Ecto neural progenitor cell (in vitro differentiated cells): Measurements from ENCODE around the gene TMEM37.
A peak's percentile ranks its signal among the peaks of the same experiment; 100 is the strongest.

Experiments
- DNase-seq: peaks from one replicate; pipeline ENCODE4 v3.0.0-alpha.2; 2018; ENCODE audit warnings: low spot score

The TMEM37 gene

GRCh38 chr2:119478978-119479295, 47.3 kb downstream of the TMEM37 start:
- peak; percentile 19 for DNase-seq

DNA sequence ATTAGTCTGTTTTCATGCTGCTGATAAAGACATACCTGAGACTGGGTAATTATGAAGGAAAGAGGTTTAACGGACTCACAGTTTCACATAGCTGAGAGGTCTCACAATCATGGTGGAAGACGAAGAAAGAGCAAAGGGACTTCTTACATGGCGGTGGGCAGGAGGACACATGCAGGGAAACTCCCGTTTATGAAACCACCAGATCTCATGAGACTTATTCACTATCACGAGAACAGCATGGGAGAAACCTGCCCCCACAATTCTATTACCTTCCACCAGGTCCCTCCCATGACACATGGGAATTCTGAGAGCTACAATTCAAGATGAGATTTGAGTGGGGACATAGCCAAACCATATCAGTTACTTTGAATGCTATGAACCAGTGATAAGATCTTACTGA, 48.5 kb downstream of the TMEM37 start:
- DNase-seq = peak; percentile 18

- peak; percentile 39 for DNase-seq
These were observed 49.1 kb downstream of the TMEM37 start for GRCh38 chr2:119480718-119481142.

DNA sequence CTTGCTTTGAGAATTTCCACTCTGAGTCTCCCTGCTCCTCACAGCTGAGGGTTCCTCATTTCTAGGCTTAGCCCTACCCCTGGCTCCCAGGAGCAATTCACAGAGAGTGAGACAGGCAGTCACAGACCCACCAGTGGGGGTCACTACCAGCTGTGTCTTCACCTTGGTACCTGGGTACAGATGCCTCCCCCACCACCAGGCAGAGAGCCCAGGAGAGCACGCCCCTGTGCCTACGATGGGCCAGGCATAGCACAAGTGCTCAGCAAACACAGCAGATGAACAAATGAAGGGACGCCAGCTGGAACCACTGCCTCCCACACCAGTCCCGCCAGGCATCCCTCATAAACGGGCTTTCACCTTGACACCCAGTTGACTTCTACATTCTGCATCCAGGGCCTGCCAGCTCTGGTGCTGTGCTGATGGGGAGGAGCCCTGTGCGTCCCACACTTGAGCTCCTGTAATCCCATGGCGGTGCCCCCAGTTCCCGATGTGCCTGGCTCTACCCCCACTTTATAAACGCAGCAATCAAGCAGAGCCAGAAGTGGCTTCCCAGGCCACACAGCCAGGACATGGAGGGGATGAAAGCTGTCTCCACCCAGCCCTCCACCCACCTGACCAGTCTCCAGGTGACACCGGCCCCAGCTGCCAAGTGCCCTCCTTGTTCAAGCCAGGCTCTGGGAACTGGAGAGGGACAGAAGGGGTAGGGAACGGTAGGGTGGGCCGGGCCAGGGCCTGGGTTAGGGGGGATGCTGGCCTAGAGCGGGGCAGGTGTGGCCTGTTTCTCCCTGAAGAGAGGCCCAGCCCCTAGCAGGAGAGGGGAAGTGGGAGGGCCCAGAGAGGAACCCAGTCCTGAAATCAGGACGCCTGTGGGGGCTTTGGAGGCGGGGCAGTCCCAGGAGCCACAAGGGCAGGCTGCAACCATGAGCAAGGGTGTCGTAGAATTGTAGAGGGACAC, 50.1 kb downstream of the TMEM37 start:
- DNase-seq = peak; percentile 38

GRCh38 chr2:119482481-119483394, 51.1 kb downstream of the TMEM37 start:
- peak; percentile 47 for DNase-seq

DNA sequence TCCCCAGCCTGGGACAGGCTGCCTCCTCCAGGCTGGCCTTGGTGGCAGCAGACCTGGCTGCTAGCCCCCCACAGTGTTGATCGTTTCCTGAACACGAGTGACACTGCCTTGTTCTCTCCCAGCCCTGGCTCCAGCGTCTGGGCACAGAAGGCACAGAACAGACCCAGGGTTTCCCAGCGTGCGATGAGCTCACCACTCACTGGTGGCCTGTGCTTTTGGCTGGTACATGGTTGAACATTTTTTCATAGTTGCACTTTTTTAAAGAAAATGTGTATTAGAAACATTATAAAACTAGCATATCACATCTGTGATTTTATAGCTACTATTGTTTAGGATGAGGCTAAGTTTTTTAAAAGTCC, 51.7 kb downstream of the TMEM37 start:
- DNase-seq = no peak

DNA sequence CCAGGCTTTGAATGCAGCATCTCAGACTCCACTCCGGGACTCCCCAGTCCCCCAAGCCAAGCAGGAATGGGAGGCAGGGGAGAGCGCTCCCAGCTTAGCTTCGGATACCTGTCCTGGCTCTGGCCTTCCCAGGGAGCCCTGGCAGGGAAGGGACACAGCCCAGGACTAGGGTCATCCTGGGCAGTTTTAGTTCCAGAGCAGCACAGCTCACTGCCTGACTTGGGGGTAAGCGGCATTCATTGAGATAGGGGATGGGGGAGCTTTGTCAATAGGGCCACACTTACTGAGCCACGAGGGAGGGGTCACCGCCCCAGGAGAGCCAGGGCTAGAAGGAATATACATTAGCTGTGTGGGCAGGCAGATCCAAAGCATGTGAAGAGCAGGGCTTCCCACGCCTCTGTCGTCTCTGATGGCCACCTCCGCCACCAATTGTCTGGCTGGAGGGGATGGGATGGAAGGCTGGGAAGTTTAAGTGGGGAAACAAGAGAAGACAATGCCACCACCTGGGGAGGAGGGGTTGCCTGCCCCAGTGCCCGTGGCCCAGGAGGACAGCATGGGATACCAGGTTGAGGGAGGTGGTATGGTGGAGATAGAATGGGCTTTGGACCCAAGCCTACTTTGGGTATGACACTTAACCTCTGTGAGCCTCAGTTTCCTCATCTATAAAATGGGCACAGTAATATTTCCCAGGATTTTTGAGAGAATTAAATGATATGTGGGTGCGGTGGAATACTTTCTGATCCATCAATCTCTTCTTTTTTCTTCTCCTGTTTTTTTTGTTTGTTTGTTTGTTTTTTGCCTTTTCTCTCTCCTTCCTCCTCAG, 52.5 kb downstream of the TMEM37 start:
- peak; percentile 41 for DNase-seq

- peak; percentile 41 for DNase-seq
These were observed 53.2 kb downstream of the TMEM37 start for GRCh38 chr2:119484834-119485233.

- peak; percentile 33 for DNase-seq
These were observed 53.9 kb downstream of the TMEM37 start for GRCh38 chr2:119485336-119486110.

DNA sequence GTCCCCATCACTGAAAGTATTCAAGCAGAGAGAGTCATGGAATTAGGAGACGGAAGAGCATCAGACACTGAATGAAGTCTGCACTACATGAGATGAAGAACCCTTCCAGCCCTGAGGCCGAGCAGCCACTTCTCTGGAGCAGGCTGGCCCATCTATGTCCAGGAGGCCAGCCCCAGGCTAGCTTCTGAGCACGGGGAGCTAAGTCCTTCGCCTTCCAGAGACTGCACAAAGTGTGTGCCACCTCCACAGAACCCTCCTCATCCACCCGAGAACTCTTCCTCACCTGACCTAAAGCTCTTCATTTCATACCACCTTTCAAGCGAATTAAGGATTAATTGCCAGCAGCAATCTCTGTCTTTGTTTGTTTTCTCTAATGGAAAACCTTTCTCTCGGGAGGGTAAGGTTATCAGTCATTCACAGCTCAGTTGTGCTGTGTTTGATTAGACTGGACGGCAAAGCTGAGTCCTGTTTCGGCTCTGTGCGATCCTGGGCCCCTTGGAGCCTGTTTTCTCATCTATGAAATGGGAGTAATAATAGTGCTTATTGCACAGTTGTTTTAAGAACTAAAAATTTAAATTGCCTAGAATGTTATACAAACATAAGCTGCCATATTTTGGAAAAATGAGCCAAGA, 54.7 kb downstream of the TMEM37 start:
- DNase-seq = no peak

GRCh38 chr2:119486886-119487285, 55.2 kb downstream of the TMEM37 start:
- no peak for DNase-seq

DNA sequence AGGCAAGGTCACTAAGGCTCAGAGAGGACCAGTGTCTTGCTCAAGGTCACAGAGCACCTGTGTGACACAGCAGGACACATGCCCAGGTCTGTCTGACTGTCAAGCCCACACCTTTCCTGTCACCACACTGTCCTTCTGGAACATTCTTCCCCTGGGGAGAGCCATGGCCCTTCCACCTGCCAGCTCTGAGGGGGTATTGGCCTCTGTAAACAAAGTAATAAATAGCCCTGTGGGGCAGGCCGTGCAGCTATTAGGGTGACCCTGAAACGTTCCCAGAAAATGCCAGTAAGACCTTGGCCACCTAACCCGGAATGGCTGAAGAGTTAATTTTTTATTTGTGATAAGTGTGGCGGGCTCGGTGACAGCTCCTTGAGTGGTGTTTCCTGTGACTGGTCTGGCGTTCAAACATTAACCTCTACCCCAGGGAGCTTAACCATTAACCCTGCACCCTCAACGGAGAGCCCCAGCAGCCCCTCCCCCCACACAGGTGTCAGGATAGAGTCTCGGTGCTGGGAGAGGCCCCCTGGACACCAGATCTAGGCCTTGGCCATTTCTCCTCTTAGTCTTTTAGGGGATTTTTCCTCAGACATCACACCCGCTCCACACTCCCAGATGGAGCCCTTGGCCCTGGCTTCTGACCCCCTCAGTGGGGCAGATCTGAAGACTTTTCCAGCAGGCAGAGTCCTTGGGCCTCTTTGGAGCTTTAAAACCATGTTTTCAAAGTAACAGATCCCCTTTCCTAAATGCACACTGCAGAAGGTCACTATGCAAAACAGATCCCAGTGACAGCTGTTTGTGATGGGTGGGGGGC, 56.0 kb downstream of the TMEM37 start:
- no peak for DNase-seq
